Right forelimb (tissue), 1 donor: ENCODE results near the gene PKD2L2.
"Not testable (repeated sequence)": the region's sequence is repeated elsewhere in the genome, so short reads cannot be mapped to it uniquely, and the experiment has no call there.

Experiments
- DNase-seq: peaks from one replicate; pipeline ENCODE4 v3.0.0-alpha.2; 2018

The PKD2L2 gene

DNA sequence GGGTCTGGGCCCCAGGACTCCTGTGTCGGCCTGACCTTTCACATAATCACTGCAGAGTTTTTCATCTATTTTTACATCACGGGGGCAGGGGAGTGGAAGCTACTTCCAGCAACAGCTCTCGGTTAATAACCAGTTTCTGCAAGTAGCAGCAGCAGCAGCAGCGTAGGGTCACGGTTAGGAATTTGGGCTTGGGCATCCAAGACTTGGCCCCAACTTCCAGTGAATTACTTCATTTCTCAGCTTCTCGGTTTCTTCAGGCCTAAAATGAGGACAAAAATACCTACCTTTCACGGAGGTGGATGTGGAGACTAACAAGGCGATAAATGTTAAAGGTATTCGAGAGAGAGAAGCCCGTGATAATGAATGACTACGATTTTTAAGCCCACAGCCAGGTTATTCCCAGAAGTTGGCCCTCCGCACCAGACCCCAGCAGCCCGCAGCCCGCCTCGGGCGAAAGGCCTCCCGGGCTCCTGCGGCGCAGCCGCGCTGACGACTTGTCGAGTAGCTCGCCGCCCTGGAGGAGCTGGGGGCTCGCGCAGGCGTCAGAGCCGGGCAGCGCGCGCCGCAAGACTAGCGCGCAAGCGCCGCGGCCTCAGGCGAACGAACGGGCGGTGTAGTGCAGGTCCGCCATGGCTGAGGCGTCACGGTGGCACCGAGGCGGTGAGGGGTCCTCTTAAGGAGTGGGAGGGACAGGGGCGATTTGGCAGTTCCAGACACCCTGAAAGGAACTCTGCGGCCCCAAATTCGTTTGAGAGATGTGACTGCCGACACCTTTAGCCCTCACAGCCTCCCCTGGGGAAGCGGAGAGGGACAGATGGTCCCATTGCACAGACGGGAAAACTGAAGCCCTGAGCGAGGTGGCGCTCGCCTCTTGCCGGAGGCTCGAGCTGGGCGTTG lies at the start of gene PKD2L2:
TSS of gene PKD2L2 (plus strand) at position 595 of the 897 bp plus-strand sequence. CDS start at position 630, 35 bp downstream.
- DNase-seq = peak; percentile 87

DNA sequence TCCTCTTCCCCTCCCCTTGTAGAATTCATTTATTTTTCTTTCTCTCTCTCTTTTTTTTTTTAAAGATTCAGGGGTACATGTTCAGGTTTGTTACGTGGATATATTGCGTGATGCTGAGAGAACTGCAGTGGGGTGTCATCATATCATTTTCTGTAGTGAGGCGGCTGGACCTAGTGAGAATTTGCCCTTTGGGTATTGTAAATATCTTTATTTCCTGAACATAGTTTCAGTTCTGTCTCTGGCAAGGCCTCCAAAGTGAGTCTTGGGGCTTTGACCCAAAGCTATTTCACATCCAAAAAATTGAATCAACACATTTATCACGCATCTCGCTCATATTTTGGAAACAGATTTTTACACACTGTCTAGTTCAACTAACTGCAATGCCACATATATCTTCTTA lies 47.0 kb upstream of the PKD2L2 start:
- no peak for DNase-seq

DNA sequence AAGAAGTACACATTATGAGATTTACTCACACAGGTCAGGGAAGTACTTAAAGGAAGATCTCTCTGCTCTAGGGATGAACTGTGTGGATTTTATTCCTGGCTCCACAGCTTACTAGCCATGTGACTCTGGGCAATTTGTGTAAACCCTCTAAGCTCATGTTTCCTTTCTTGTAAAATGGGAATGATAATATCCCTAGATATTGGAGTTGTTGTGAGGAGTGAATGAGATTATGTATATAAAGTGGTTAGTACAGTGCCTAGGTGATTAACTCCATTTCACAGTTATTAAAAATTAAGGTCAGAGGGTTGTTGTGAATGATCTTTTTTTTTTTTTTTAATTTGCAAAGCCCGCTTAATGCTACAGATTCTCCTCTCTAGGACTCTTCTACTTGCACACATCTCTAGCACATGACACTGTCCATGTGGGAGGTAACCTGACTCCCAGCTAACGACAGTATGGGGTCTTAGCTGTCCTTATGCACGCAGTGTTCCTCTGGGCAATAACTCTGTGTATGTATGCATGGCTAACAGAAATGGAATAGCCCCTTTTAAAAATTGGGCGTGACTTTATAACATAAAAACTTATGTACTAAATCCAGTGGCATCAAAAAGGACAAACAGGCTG lies 45.5 kb upstream of the PKD2L2 start:
- no peak for DNase-seq

DNA sequence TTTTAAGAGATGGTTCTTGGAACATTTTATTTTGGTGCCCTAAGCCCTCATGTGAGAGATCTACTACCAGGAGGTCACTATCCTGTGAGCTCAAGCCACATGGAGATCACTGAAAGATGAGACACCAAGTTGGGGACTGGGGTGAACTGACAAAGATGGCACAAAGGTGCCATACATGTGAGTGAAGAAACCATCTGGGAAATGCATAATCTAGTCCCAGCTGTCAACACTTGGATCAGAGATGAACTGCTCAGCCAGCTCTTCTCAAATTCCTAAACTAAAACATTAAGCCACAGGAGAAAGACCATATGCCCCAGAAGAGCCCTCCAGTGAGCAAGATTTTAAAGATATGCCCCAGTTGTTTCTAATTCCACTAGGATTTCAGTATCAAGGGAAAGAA lies 43.8 kb upstream of the PKD2L2 start:
- DNase-seq = no peak

DNA sequence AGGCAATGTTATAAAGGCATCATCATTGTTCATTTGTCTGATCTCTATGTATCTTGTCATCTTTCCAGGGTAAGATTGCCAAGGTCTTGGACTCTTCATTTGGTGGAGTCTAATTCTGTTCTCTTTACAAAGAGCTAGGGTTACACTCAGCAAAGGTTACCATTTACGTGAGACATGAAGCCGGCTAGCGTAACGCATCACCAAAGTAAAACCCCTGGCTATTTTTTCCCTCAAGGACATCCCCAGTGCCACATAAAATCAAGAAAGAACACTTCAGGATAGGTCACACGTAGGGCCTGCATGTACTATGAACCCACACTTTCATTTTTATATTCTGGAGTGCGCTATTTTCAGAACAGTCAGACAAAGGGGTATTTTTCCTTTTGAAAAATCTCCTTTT lies 41.6 kb upstream of the PKD2L2 start:
- DNase-seq = no peak

DNA sequence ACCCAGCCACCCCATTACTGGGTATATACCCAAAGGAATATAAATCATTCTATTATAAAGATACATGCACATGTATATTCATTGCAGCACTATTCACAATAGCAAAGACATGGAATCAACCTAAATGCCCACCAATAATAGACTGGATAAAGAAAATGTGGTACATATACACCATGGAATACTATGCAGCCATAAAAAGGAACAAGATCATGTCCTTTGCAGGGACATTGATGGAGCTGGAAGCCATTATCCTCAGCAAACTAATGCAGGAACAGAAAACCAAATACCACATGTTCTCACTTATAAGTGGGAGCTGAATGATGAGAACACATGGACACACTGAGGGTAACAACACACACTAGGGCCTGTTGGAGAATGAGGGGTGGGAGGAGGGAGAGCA lies 36.1 kb upstream of the PKD2L2 start:
- not testable (repeated sequence) for DNase-seq

DNA sequence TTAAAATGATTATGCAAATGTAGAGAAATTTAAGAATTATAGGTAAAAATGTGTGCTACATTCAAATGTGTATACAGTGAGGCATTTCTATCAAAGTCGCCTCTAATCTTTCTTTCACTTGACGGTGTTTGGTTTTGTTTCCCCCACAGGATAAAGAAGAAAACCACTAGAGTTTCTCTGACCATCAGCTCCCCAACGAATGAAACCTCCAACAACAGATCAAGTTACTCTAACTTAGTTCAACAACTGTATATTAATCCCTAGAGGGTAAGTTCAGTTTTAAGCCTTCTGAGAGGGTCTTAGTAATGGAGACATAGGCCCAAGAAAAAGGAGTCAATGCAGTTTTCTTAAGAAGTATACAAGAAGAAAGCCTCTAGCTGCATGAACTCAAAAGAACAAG lies 33.1 kb upstream of the PKD2L2 start:
- DNase-seq = no peak

DNA sequence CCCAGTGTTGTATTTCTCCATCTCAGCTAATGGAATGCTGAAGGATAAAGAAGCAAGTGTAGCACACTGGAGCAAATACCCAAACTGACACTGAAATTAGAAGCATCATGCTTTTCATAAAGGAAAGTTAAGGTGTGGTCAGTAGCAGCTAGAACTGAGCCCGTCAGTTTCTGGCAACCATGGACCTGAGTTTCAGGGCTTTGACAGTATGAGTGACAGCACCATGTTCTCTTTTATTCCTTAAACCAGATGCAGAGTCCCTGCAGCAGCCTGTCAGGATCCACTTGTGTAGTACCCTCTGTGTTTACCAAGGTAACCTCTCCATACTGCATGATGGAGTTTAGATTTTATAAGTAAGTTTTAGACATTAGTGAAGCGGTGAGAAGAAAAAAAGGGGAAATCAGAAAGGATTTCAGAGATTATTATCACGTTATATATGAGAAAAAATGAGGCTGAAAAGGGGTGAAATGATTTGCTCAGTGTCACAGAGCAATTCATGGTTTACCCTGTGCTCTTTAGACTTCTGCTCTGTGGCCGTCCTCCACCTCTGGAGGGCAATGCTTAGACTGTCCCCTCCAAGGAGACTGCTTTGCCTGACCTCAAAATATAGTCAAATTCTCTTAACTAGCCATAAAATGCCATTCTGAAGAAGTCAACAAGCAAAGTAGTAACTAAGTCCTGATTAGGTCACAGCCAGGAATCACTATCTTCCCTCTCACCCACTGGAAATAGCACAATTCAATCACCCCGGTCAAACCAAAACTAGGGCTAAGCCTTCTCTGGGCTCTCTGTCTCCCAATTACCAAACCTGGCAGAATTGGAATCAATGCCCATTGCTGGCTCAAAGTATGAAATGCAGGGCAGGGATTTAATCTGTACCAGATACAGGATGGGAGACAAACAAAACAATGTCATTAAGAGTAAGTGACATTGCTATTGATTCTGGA lies 32.1 kb upstream of the PKD2L2 start:
- DNase-seq = no peak

DNA sequence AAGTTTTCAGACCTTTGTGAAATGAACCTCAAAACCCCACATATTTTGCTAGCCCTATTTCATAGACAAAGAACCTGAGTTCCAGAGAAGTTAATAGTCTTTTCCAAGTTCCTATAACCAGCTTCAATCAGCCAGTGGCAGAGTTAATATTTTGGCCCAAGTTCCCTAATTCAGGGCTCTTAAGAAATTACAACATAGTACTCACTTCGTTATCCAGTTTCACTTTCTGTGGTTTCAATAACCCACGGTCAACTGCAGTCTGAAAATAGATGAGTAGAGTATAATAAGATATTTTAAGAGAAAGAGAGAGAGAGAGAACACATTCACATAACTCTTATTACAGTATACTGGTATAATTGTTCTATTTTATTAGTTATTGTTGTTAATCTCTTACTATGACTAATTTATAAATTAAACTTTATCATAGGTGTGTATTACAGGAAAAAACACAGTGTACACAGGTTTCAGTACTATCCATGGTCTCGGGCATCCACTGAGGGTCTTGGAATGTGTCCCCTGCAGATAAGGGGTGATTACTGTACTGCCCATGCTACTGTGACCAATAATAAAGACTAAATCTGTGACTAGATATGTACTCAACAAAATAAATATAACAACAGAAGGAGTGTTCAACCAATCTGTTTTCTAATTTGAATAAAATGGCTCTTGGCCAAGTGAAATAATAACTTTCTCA lies 30.9 kb upstream of the PKD2L2 start:
- no peak for DNase-seq

DNA sequence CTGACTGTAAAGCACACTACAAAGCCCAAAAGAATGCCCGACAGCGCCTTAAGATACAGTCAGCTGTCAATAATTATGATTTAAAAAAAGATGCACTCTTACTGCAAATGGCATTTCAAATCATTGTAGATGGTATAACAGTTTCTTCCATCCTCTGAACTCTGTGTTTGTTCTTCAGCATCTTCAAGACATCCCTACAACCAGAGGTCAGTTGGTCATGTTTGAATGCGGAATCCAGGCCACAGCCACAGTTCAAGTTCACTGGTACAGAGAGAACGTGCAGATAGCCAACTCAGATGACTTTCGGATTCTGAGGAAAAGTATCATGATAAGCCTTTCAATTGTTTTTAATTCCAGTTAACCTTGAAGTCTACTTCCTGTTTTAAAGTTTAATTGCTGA lies 30.3 kb upstream of the PKD2L2 start:
- no peak for DNase-seq

DNA sequence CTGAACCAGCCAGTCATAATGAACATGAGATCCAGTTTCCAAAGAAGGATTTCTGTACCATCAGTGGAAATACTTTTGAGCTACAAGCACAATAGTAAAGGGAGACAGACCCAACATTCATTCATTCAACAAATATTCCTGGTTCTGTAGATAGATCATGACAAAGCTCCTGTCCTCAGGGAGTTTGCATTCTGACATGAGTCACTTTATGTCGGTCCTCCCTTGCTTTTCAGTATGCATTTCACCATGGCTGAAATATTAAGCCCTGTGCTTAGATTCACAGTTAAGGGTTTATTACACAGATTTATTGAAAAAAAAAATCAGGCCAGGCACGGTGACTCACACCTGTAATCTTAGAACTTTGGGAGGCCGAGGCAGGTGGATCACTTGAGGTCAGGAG lies 27.0 kb upstream of the PKD2L2 start:
- DNase-seq = no peak

DNA sequence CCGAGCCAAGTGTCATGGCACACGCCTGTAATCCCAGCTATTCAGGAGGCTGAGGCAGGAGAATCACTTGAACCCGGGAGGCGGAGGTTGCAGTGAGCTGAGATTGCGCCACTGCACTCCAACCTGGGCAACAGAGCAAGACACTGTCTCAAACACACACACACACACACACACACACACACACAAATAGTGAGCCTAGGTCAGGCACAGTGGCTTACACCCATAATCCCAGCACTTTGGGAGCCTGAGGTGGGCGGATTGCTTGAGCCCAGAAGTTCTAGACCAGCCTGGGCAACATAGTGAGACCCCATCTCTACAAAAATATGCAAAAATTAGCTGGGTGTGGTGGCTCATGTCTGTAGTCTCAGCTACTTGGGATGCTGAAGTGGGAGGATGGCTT lies 25.6 kb upstream of the PKD2L2 start:
- not testable (repeated sequence) for DNase-seq

DNA sequence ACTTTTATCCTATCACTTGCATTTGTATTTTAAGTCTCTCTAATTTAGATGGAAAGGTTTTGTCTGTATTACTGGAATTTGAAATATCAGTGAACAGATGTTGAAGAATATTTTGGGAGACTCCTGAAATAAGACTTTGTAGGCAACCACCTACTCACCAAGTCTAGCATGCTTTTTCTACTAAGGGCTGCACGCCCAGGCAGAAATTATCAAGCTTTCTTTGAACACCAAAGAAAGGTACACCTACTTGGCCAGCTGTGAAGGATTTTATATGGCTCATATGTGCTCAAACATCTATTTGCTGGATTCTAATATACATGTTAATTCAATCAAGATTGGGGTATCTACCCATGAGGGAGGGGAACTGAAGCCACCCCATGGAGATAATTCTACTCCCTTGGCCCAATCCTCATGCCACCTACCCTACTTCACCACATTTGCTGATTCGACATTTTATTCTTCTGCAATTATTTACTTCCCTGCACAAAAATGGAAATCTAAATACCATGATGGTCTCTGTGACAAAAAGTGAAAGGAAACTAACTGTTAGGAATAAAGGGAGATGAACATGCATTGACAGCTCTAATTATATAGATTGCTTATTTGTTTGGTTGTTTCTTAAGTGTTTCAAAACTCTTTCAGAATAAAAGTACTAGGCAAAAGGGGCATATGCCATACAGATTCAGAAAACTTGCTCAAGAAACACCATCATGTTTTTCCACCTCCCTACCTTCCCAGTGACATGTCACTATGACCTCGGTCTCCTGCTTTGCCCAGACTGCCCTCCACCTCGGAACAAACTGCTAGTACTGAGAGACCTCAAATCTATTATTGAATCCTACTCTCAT lies 22.5 kb upstream of the PKD2L2 start:
- DNase-seq = no peak

DNA sequence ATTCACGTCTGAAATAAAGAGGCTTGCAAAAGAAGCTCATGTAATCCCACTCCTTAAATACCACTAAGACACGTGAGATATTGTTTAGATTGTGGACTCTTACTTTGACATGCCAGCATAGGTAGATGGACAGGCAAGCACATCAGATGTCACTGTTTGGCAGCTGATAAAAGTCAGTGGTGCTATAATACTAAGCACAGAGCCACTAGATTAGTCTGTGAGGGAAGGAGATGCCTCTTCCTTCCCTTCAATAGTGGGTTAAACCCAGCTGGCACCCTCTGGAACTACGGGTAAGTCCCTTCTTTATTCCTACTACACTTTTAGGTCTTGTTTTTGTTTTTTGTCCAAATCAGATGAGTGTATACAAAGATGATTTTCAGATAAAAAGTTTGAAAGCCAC lies 21.6 kb upstream of the PKD2L2 start, which contains the start of gene MYOT:
TSS of gene MYOT (plus strand) at position 197 of the 400 bp plus-strand sequence. CDS start 2,792 bp downstream, outside the sequence.
- DNase-seq = no peak

DNA sequence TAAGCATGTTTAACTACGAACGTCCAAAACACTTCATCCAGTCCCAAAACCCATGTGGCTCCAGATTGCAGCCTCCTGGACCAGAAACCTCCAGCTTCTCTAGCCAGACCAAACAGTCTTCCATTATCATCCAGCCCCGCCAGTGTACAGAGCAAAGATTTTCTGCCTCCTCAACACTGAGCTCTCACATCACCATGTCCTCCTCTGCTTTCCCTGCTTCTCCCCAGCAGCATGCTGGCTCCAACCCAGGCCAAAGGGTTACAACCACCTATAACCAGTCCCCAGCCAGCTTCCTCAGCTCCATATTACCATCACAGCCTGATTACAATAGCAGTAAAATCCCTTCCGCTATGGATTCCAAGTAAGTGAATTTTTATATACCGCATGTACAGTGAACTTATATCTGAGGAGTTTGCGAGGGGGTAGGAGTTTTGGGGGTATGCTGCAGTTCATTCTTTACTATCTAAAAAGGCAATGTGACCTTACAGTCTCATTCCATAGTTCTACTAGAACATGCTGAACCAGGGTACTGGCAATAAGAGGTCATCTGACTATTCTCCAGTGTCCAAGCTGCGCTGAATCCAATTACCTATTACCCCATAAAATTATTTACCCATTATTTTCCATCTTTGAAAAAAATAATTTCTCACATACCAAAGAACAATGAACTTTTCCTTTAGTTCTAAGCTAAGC lies 18.5 kb upstream of the PKD2L2 start:
- no peak for DNase-seq

DNA sequence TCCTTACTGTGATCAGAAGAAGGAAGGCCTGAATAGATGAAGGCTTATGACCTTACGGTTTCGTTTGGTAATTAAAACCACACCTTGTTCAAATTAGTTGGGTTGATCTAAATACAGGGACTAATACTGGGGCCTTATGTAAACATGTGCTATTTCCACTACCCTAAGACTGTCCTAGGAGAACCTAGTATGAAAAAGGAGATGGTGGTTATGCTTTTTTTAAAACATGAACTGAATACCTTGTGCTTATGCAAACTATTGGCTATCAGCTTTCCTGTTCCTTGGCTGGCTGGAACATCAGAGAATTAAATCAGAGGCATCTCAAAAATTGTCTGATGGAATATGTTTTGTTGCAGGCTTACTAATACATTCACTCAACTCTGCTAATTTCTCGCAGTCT lies 17.7 kb upstream of the PKD2L2 start:
- DNase-seq = no peak

DNA sequence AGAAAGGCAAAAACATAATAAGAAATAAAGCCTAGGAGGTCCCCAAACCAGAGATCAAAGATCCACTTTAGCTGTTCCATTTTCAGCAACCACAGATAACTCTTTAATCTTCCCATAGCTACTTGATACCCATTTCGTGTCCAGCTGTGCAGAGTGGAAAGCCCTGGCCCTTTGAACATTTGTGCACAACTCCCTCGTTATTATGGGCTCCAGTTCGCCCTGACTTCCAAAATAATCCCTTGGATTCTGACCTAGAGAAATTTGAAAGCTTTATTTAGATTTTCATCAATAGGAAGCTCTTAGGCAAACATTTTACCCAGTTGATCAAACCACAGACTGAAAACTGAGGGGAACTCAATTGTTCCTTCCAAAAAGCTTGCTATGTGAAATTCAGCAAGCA lies 16.8 kb upstream of the PKD2L2 start:
- DNase-seq = no peak

DNA sequence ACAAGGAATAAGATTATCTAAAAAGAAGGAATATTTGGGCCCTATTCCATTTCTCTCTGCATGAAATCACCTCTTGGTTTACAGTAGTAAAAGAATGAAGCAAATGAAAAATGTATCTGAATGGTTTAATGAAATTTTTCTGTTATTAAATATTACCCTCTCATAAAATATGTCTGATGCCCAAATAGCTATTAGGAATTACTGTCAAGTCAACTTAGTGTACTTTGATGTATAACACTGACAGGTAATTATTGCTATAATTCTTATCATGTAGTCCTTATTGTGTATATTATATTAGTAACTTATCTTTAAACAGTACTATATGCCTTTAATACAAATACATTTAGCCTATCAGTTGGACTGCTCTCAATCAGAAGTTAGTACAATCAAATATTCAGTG lies 13.2 kb upstream of the PKD2L2 start:
- no peak for DNase-seq

DNA sequence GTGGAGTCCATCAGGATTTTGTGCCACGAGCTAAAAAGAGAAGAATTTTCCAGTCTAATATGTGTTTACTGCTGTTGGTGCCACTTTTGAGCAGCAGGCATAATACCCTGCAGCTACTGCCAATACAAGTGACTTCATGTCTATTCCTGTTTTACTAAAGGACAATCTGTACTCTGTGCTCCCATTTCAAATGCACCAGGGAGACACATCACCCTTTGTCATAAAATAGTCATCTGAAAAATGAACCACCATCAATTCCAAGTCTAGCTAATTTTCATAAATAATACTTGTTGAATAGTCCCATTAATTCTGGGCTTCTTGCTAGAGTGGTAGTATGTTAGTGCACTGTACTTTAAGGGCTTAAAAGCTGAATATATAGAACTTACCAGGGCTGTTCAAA lies 8.9 kb upstream of the PKD2L2 start:
- no peak for DNase-seq

DNA sequence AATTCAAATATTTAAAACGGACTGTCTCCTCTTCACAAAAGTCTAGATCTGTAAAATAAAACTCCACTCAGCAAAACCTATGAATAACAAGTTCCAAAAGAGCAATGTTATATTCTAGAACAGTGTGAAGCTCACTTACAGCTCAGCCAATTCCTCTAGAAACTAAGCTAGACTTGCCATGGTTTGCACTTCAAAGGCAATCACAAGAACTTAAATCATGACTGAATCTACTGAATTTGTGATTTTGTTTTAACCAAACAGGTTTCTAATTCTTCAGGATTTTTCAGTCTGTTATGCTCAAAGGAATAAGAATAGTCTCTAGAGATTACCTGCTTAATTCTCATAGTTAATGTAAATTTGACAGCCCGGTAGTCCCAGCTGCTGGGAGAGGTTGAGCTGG lies 1.4 kb upstream of the PKD2L2 start:
- DNase-seq = no peak

DNA sequence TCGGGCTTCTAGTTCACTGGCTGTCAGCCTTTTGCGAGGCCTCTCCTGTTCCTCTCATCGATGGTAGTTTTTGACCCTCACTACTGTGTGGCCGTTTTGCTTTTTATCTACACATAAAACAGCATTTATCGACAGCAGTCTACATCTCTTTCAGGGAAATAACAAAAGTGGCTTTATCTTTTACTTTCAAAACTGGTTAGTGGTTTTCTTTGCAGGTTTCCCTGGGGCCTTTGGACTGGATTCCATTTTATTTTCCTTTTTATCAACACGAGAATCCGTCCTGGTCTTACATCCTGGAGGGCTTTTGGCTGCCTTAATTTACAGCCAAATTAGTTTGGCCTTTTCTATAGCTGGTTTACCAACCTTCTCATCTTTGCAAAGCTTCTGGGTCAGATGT lies 793 bp upstream of the PKD2L2 start:
- no peak for DNase-seq
